RWPE2 (cell line): ENCODE measurements around the gene CNIH2.

ENCODE experiments used
- ATAC-seq: fragments of 200-7000 bp; cut with Tn5 transposase; 3 replicates; pipeline ENCODE4 v1.9.1; 2021; ENCODE audit warnings: low read depth
- DNase-seq: peaks from one replicate; pipeline ENCODE4 v3.0.0-alpha.2; 2020; ENCODE audit warnings: low spot score
- H3K27ac ChIP-seq: fragments of 450-650 bp; 2 replicates; pipeline ENCODE4 v1.5.1; 2017; ENCODE audit warnings: mild to moderate bottlenecking; ENCODE audit not compliant: poor library complexity, severe bottlenecking
- H3K27me3 ChIP-seq: fragments of 250-450 bp; sonication (Bioruptor Pico); 2 replicates; pipeline ENCODE4 v1.5.1; 2021; ENCODE audit warnings: mild to moderate bottlenecking, moderate library complexity; ENCODE audit not compliant: insufficient read depth, poor library complexity, severe bottlenecking
- H3K36me3 ChIP-seq: fragments of 250-450 bp; sonication (Bioruptor Pico); 2 replicates; pipeline ENCODE4 v1.5.1; 2020; ENCODE audit warnings: low read depth, mild to moderate bottlenecking, moderate library complexity
- H3K4me1 ChIP-seq: fragments of 250-450 bp; sonication (Bioruptor Pico); 2 replicates; pipeline ENCODE4 v1.5.1; 2021; ENCODE audit warnings: mild to moderate bottlenecking, moderate library complexity; ENCODE audit not compliant: insufficient read depth, poor library complexity, severe bottlenecking
- H3K4me3 ChIP-seq: fragments of 250-450 bp; sonication (Bioruptor Pico); 2 replicates; pipeline ENCODE4 v1.5.1; 2021; ENCODE audit warnings: mild to moderate bottlenecking, moderate library complexity; ENCODE audit not compliant: severe bottlenecking
- H3K9me3 ChIP-seq: fragments of 250-450 bp; sonication (Bioruptor Pico); 2 replicates; pipeline ENCODE4 v1.5.1; 2021; ENCODE audit warnings: mild to moderate bottlenecking, moderate library complexity; ENCODE audit not compliant: severe bottlenecking
- TF ChIP-seq, protein P1 (sequence below): fragments of 450-650 bp; IDR thresholded peaks from one replicate; pipeline ENCODE4 v1.5.1; 2017; ENCODE audit warnings: mild to moderate bottlenecking, moderate library complexity; ENCODE audit not compliant: poor library complexity, severe bottlenecking

Gene CNIH2

DNA sequence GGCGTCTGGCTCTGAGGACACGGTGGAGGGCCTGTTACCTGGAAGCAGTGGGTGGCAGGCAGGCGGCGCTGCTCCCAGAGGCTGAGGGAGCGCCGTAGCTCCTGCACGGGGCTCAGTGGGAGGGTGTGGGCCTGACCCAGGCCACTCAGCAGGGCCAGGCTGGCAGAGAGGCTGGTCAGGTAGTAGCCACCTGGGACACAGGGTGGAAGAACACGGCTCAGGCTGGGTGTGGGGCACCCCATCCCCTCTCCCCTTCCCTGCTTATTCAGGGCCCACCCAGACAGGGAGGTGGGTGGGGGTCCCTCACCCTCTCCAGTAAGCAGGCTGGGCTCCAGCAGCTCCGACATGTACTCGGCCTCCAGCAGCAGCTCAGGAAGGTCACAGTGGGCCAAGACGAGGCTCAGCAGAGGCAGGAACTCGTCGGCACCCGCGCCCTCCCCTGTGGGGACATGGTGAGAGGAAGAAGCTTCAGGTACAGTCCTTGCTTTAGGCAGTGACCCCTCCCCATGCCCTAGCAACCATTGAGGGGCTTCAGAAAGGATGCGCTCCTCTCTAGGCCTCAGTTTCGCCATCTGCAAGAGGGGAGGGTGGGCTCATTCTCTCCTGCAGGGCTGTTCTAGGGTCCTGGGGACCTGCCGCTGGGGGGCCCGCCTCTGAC is 55.4 kb downstream of the CNIH2 start:
- H3K4me1 ChIP-seq = peaks cover 29% of the 10 kb centered on the region
- ATAC-seq = no peak

More for the DNA sequence above, 55.4 kb downstream of the CNIH2 start:
- H3K27me3 ChIP-seq = no peaks in the 10 kb centered on the region
- H3K27ac ChIP-seq = no peak overlapping the region
- TF ChIP-seq, protein P1, sequence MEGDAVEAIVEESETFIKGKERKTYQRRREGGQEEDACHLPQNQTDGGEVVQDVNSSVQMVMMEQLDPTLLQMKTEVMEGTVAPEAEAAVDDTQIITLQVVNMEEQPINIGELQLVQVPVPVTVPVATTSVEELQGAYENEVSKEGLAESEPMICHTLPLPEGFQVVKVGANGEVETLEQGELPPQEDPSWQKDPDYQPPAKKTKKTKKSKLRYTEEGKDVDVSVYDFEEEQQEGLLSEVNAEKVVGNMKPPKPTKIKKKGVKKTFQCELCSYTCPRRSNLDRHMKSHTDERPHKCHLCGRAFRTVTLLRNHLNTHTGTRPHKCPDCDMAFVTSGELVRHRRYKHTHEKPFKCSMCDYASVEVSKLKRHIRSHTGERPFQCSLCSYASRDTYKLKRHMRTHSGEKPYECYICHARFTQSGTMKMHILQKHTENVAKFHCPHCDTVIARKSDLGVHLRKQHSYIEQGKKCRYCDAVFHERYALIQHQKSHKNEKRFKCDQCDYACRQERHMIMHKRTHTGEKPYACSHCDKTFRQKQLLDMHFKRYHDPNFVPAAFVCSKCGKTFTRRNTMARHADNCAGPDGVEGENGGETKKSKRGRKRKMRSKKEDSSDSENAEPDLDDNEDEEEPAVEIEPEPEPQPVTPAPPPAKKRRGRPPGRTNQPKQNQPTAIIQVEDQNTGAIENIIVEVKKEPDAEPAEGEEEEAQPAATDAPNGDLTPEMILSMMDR = no peak
- DNase-seq = peak; percentile 59
- peaks cover 43% of the 10 kb centered on the region for H3K36me3 ChIP-seq
- H3K9me3 ChIP-seq = no peaks in the 10 kb centered on the region
- no peak overlapping the region for H3K4me3 ChIP-seq
